Heart left ventricle (tissue), 16 donors: Measurements from ENCODE around the gene MT3. TPM values are rescaled to one million over a fixed set of nuclear protein-coding genes. Genes with fewer than 3 reads are reported as not detected.
"Not testable (repeated sequence)": the region's sequence is repeated elsewhere in the genome, so short reads cannot be mapped to it uniquely, and the experiment has no call there.

Source experiments
- ATAC-seq, 4 donors: fragments of 200-7000 bp; cut with Tn5 transposase; one replicate each; pipeline ENCODE4 v1.9.1; 2020 to 2022; ENCODE audit warnings: moderate library complexity in 4 of 4, mild to moderate bottlenecking in 3 of 4, moderate number of reproducible peaks in 1 of 4
- DNase-seq, 5 donors: peaks; one replicate each; pipeline ENCODE4 v3.0.0-alpha.2; 2020
- H3K27ac ChIP-seq, 12 donors: fragments of 200-600 bp; sonication (generic) in 4 of 12; one replicate each; pipeline versions ENCODE4 v1.5.0 to v1.8.0; 2016 to 2022; ENCODE audit warnings: mild to moderate bottlenecking in 2 of 12
- H3K27me3 ChIP-seq, 9 donors: fragments of 200-600 bp; sonication (generic) in 2 of 9; one replicate each; pipeline versions ENCODE4 v1.5.1 to v1.8.0; 2016 to 2022; ENCODE audit warnings: mild to moderate bottlenecking in 3 of 9
- H3K36me3 ChIP-seq, 9 donors: fragments of 200-600 bp; sonication (generic) in 2 of 9; one replicate each; pipeline versions ENCODE4 v1.5.0 to v1.8.0; 2018 to 2022; ENCODE audit warnings: mild to moderate bottlenecking in 2 of 9
- H3K4me1 ChIP-seq, 12 donors: fragments of 200-600 bp; sonication (generic) in 4 of 12; one replicate each; pipeline versions ENCODE4 v1.5.0 to v1.8.0; 2016 to 2022; ENCODE audit warnings: mild to moderate bottlenecking in 3 of 12
- H3K4me3 ChIP-seq, 12 donors: fragments of 200-600 bp; sonication (generic) in 4 of 12; one replicate each; pipeline versions ENCODE4 v1.5.0 to v1.8.0; 2017 to 2022; ENCODE audit warnings: mild to moderate bottlenecking in 9 of 12, moderate library complexity in 4 of 12
- H3K9me3 ChIP-seq, 12 donors: fragments of 200-600 bp; sonication (generic) in 4 of 12; one replicate each; pipeline versions ENCODE4 v1.5.0 to v1.8.0; 2016 to 2022; ENCODE audit warnings: mild to moderate bottlenecking in 1 of 12
- POLR2A ChIP-seq, 2 donors: fragments of 450-650 bp; IDR thresholded peaks; one replicate each; pipeline ENCODE4 v1.6.1; 2017; ENCODE audit warnings: antibody characterized with exemption in 2 of 2, mild to moderate bottlenecking in 2 of 2, moderate library complexity in 2 of 2
- WGBS, 4 donors: extraction: QIAGEN DNeasy Blood & Tissue Kit in 2 of 4; methylation state at CpG; one replicate each; pipeline versions ENCODE4 v1.1.5 to v1.1.7; 2013 to 2018; 5-methylcytosine and 5-hydroxymethylcytosine counted together
- intact Hi-C, 10 donors: fragments of 100-400 bp; cut with DNase I; formaldehyde crosslinking; loops; one replicate each; pipeline versions ENCODE4 v1.11.1 to v1.14.2; 2022
- polyA plus RNA-seq, 2 donors: library from polyadenylated mRNA; stranded (reverse); fragments of 200-250 nt; gene quantifications; one replicate each; pipeline ENCODE4 v1.2.3, GENCODE V29; 2013
- total RNA-seq, 9 donors: library from RNA; depleted of rRNA in 2 of 9; stranded (reverse); fragments of >200 nt in 2 of 9; fragmentation: NEBNext Ultra II Directional in 3 of 9; extraction: Animal tissue kit (Norgen Biotek cat#: 25700) in 3 of 9; gene quantifications; one replicate each; pipeline versions ENCODE4 v1.1.0 to v1.2.4, GENCODE V29; 2016 to 2023
- TF ChIP-seq, protein P1 (sequence below), 12 donors: fragments of 200-600 bp; sonication (generic) in 4 of 12; IDR thresholded peaks; one replicate each; pipeline versions ENCODE4 v1.5.0 to v1.8.0; 2018 to 2022; ENCODE audit warnings: antibody characterized with exemption in 12 of 12, mild to moderate bottlenecking in 5 of 12
- donor health status: ischemic (EF 13 %, LVEDD 7.1; RV severe dilation, severe dysfunction).
- donor health status: healthy with polysubstance abuse.
- donor health status: DM: no; HTN: yes; CAD: no.
- donor health status: DM: no; HTN: no; CAD: no.
- donor health status: ischemic (EF 25% LVEDD 6.9; RV normal size, moderate dysfunction).
- donor health status: ischemic (EF 25% LVEDD 5.7; RV mildly dilated, moderate dysfunction).
- donor health status: healthy.
- donor health status: DM: yes; HTN: yes; CAD: no.
- donor health status: ischemic (EF 35%, LVEDD 5.7; RV mildly dilated, moderate dysfunction).
- donor health status: nonischemic (EF 11% LVEDD 7.7; RV severe dilation, severe dysfunction).
- donor health status: DM: yes; HTN: yes; CAD: no.
- donor health status: PGD.
- donor health status: ischemic (EF 29% LVEDD 5.4; RV normal size, mild dysfunction).
- donor health status: nonischemic (EF 23%, LVEDD 6.1; RV moderate dilation, normal function).

Gene MT3
- total and polyA plus RNA-seq, 11 donors = 1.3 to 20.0 (median 3.7) TPM; not detected in 1

DNA sequence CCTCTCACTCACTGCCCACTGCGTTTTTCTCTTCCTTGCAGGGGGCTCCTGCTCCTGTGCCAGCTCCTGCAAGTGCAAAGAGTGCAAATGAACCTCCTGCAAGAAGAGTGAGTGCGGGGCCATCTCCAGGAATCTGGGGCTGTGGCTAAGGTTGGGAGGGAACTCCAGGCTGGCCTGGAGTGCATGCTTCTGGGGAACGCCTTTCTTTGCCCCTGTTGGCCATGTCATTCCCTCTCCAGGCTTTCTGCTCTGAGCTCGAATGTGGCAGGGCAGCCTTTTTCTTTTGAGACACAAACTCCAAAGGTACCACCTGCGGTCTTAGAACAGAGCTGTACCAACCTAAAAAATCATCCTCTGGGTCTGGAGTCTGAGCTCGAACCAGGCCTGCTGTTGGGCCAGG, 28.8 kb downstream of the MT3 start:
- 76 to 85% (median 80%) methylated on average over 6 of the region's 6 CpGs for WGBS, 4 donors
- H3K4me1 ChIP-seq = peaks cover 0 to 35% (median 14%) of the 10 kb centered on the region in 12 donors
- no peak for ATAC-seq
- peaks cover 0 to 11% (median 0%) of the 10 kb centered on the region in 9 donors for H3K27me3 ChIP-seq
- DNase-seq = peak in 1 of 5 donors; percentile 12
- peak overlapping the region in 6 of 12 donors; percentile 67 to 86 (median 75) for H3K27ac ChIP-seq
- peak overlapping the region in 9 of 12 donors; percentile 38 to 63 (median 56) for H3K4me3 ChIP-seq
- TF ChIP-seq POLR2A (IDR thresholded peaks at IDR 0.05) = no peak
- TF ChIP-seq, protein P1, sequence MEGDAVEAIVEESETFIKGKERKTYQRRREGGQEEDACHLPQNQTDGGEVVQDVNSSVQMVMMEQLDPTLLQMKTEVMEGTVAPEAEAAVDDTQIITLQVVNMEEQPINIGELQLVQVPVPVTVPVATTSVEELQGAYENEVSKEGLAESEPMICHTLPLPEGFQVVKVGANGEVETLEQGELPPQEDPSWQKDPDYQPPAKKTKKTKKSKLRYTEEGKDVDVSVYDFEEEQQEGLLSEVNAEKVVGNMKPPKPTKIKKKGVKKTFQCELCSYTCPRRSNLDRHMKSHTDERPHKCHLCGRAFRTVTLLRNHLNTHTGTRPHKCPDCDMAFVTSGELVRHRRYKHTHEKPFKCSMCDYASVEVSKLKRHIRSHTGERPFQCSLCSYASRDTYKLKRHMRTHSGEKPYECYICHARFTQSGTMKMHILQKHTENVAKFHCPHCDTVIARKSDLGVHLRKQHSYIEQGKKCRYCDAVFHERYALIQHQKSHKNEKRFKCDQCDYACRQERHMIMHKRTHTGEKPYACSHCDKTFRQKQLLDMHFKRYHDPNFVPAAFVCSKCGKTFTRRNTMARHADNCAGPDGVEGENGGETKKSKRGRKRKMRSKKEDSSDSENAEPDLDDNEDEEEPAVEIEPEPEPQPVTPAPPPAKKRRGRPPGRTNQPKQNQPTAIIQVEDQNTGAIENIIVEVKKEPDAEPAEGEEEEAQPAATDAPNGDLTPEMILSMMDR (IDR thresholded peaks at IDR 0.05) = no peak
- H3K9me3 ChIP-seq = no peaks in the 10 kb centered on the region
- no peaks in the 10 kb centered on the region for H3K36me3 ChIP-seq
- intact Hi-C loops = no loop called here

- Histone ChIP-seq H3K27me3 (peaks cover 0 to 11% (median 0%) of the 10 kb centered on the region in 9 donors), H3K4me1 (peaks cover 0 to 40% (median 17%) of the 10 kb centered on the region in 12 donors), H3K27ac (no peak overlapping the region), H3K4me3 (no peak overlapping the region), H3K9me3 (no peaks in the 10 kb centered on the region), H3K36me3 (no peaks in the 10 kb centered on the region)
- 77 to 92% (median 89%) methylated on average over 7 to 8 of the region's 8 CpGs for WGBS, 4 donors
- no peak for DNase-seq
- no peak for TF ChIP-seq POLR2A (IDR thresholded peaks at IDR 0.05)
- TF ChIP-seq, protein P1 (IDR thresholded peaks at IDR 0.05) = no peak
- intact Hi-C loops = no loop called here
- no peak for ATAC-seq
Measured at GRCh38 chr16:56620339-56620897, 31.1 kb downstream of the MT3 start.

DNA sequence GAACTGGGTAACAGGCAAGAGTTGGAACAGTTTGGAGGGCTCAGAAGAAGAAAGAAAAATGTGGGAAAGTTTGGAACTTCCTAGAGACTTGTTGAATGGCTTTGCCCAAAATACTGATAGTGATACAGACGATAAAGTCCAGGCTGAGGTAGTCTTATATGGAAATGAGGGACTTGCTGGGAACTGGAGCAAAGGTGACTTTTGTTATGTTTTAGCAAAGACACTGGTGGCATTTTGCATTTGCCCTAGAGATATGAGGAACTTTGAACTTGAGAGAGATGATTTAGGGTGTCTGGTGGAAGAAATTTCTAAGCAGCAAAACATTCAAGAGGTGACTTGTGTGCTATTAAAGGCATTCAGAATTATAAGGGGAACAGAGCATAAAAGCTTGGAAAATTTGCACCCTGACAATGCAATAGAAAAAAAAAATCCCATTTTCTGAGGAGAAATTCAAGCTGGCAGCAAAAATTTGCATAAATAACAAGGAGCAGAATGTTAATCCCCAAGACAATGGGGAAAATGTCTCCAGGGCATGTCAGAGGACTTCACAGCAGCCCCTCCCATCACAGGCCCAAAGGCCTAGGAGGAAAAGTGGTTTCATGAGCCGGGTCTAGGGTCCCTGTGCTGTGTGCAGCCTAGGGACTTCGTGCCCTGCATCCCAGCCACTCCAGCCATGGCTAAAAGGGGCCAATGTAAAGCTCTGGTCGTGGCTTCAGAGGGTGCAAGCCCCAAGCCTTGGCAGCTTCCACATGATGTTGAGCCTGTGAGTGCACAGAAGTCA, 32.5 kb downstream of the MT3 start:
- WGBS, 4 donors = 68 to 83% (median 79%) methylated on average over 4 of the region's 4 CpGs
- peaks cover 0 to 45% (median 20%) of the 10 kb centered on the region in 12 donors for H3K4me1 ChIP-seq
- intact Hi-C loops = not testable (repeated sequence)

DNA sequence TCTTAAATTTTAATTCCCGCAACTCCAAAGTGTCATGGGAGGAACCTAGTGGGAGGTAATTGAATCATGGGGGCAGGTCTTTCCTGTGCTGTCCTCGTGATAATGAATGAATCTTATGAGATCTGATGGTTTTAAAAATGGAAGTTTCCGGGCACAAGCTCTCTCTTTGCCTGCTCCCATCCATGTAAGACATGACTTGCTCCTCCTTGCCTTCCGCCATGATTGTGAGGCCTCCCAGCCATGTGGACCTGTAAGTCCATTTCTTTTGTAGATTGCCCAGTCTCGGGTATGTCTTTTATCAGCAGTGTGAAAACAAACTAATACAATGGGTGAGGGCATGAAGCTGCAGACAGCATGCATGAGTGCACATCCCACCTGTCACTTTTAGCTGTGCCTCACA, 33.9 kb downstream of the MT3 start:
- H3K9me3 ChIP-seq, ATAC-seq, intact Hi-C loops, H3K36me3 ChIP-seq, H3K27ac ChIP-seq, DNase-seq, H3K4me3 ChIP-seq, H3K27me3 ChIP-seq: not testable (repeated sequence)
- 87 to 94% (median 91%) methylated on average over 5 of the region's 5 CpGs for WGBS, 4 donors
- peaks cover 0 to 40% (median 15%) of the 10 kb centered on the region in 12 donors for H3K4me1 ChIP-seq

More for the DNA sequence above, 32.5 kb downstream of the MT3 start:
- peak overlapping the region in 6 of 12 donors; percentile 3 to 38 (median 33) for H3K27ac ChIP-seq
- DNase-seq, H3K9me3 ChIP-seq, H3K36me3 ChIP-seq, ATAC-seq, H3K4me3 ChIP-seq: not testable (repeated sequence)
- H3K27me3 ChIP-seq = peaks cover 0 to 11% (median 0%) of the 10 kb centered on the region in 9 donors

- WGBS, 4 donors = 91 to 97% (median 94%) methylated on average over 2 of the region's 2 CpGs
- intact Hi-C loops = loop anchor here in 2 of 10 donors (2.0 kb wide), 1 partner anchor 15 kb away; the partner anchor contains the start of gene MT2A (in 2 of the 2)
- H3K4me3 ChIP-seq = no peak overlapping the region
- no peak for TF ChIP-seq POLR2A (IDR thresholded peaks at IDR 0.05)
- TF ChIP-seq, protein P1 (IDR thresholded peaks at IDR 0.05) = no peak
- peaks cover 0 to under 1% (median 0%) of the 10 kb centered on the region in 9 donors for H3K27me3 ChIP-seq
- no peaks in the 10 kb centered on the region for H3K36me3 ChIP-seq
- no peaks in the 10 kb centered on the region for H3K9me3 ChIP-seq
- ATAC-seq (no peak), DNase-seq (no peak)
- peaks cover 0 to 35% (median 14%) of the 10 kb centered on the region in 12 donors for H3K4me1 ChIP-seq
- no peak overlapping the region for H3K27ac ChIP-seq
Measured at GRCh38 chr16:56623637-56624036, 34.3 kb downstream of the MT3 start.
